ENCODE data around the gene RAD52.

RAD52 gene

GRCh38 chr12:931591-931990 lies 17.9 kb downstream of the RAD52 start:
- Histone ChIP-seq H3K4me1 (ENCODE audit: control insufficient read depth, insufficient read depth, low read length) (no peaks in the 10 kb centered on the region), H3K36me3 (ENCODE audit: control insufficient read depth, insufficient read depth, low read length) (peaks cover 10% of the 10 kb centered on the region), H3K9me3 (ENCODE audit: control insufficient read depth, low read length) (no peaks in the 10 kb centered on the region), H3K27me3 (ENCODE audit: control insufficient read depth, insufficient read depth, low read length) (no peaks in the 10 kb centered on the region), H3K4me3 (ENCODE audit: low read length) (no peak overlapping the region), H3K9ac (ENCODE audit: low read length) (no peak overlapping the region)

GRCh38 chr12:931060-931459 lies 18.4 kb downstream of the RAD52 start:
- Histone ChIP-seq H3K4me1 (ENCODE audit: control insufficient read depth, insufficient read depth, low read length) (no peaks in the 10 kb centered on the region), H3K27me3 (ENCODE audit: control insufficient read depth, insufficient read depth, low read length) (no peaks in the 10 kb centered on the region), H3K9ac (ENCODE audit: low read length) (no peak overlapping the region), H3K9me3 (ENCODE audit: control insufficient read depth, low read length) (no peaks in the 10 kb centered on the region), H3K4me3 (ENCODE audit: low read length) (no peak overlapping the region), H3K36me3 (ENCODE audit: control insufficient read depth, insufficient read depth, low read length) (peaks cover 10% of the 10 kb centered on the region)

- Histone ChIP-seq H3K9me3 (ENCODE audit: control insufficient read depth, low read length) (no peaks in the 10 kb centered on the region), H3K4me3 (ENCODE audit: low read length) (no peak overlapping the region), H3K27me3 (ENCODE audit: control insufficient read depth, insufficient read depth, low read length) (no peaks in the 10 kb centered on the region), H3K36me3 (ENCODE audit: control insufficient read depth, insufficient read depth, low read length) (peaks cover 10% of the 10 kb centered on the region), H3K9ac (ENCODE audit: low read length) (no peak overlapping the region), H3K4me1 (ENCODE audit: control insufficient read depth, insufficient read depth, low read length) (no peaks in the 10 kb centered on the region)
These were observed 22.9 kb downstream of the RAD52 start for GRCh38 chr12:926641-927040.

GRCh38 chr12:922285-922684 lies 27.2 kb downstream of the RAD52 start:
- Histone ChIP-seq H3K9me3 (ENCODE audit: control insufficient read depth, low read length) (no peaks in the 10 kb centered on the region), H3K9ac (ENCODE audit: low read length) (no peak overlapping the region), H3K4me1 (ENCODE audit: control insufficient read depth, insufficient read depth, low read length) (no peaks in the 10 kb centered on the region), H3K4me3 (ENCODE audit: low read length) (no peak overlapping the region), H3K27me3 (ENCODE audit: control insufficient read depth, insufficient read depth, low read length) (no peaks in the 10 kb centered on the region), H3K36me3 (ENCODE audit: control insufficient read depth, insufficient read depth, low read length) (no peaks in the 10 kb centered on the region)

GRCh38 chr12:920676-921075 lies 28.8 kb downstream of the RAD52 start:
- Histone ChIP-seq H3K36me3 (ENCODE audit: control insufficient read depth, insufficient read depth, low read length) (no peaks in the 10 kb centered on the region), H3K4me3 (ENCODE audit: low read length) (no peak overlapping the region), H3K27me3 (ENCODE audit: control insufficient read depth, insufficient read depth, low read length) (no peaks in the 10 kb centered on the region), H3K9ac (ENCODE audit: low read length) (no peak overlapping the region), H3K9me3 (ENCODE audit: control insufficient read depth, low read length) (no peaks in the 10 kb centered on the region), H3K4me1 (ENCODE audit: control insufficient read depth, insufficient read depth, low read length) (no peaks in the 10 kb centered on the region)

GRCh38 chr12:916712-917445 lies 32.6 kb downstream of the RAD52 start:
- Histone ChIP-seq H3K36me3 (ENCODE audit: control insufficient read depth, insufficient read depth, low read length) (no peaks in the 10 kb centered on the region), H3K9ac (ENCODE audit: low read length) (no peak overlapping the region), H3K4me1 (ENCODE audit: control insufficient read depth, insufficient read depth, low read length) (no peaks in the 10 kb centered on the region), H3K27me3 (ENCODE audit: control insufficient read depth, insufficient read depth, low read length) (no peaks in the 10 kb centered on the region), H3K4me3 (ENCODE audit: low read length) (no peak overlapping the region), H3K9me3 (ENCODE audit: control insufficient read depth, low read length) (no peaks in the 10 kb centered on the region)

GRCh38 chr12:916240-916639 lies 33.3 kb downstream of the RAD52 start:
- no peaks in the 10 kb centered on the region for H3K4me1 ChIP-seq (ENCODE audit: control insufficient read depth, insufficient read depth, low read length)
- no peaks in the 10 kb centered on the region for H3K36me3 ChIP-seq (ENCODE audit: control insufficient read depth, insufficient read depth, low read length)
- H3K4me3 ChIP-seq (ENCODE audit: low read length): no peak overlapping the region
- no peak overlapping the region for H3K9ac ChIP-seq (ENCODE audit: low read length)
- H3K27me3 ChIP-seq (ENCODE audit: control insufficient read depth, insufficient read depth, low read length): no peaks in the 10 kb centered on the region
- H3K9me3 ChIP-seq (ENCODE audit: control insufficient read depth, low read length): no peaks in the 10 kb centered on the region

GRCh38 chr12:915090-915489 lies 34.4 kb downstream of the RAD52 start:
- Histone ChIP-seq H3K27me3 (ENCODE audit: control insufficient read depth, insufficient read depth, low read length) (no peaks in the 10 kb centered on the region), H3K36me3 (ENCODE audit: control insufficient read depth, insufficient read depth, low read length) (no peaks in the 10 kb centered on the region), H3K9me3 (ENCODE audit: control insufficient read depth, low read length) (no peaks in the 10 kb centered on the region), H3K4me1 (ENCODE audit: control insufficient read depth, insufficient read depth, low read length) (no peaks in the 10 kb centered on the region), H3K4me3 (ENCODE audit: low read length) (no peak overlapping the region), H3K9ac (ENCODE audit: low read length) (no peak overlapping the region)

GRCh38 chr12:913919-914698 lies 35.4 kb downstream of the RAD52 start:
- Histone ChIP-seq H3K9ac (ENCODE audit: low read length) (no peak overlapping the region), H3K9me3 (ENCODE audit: control insufficient read depth, low read length) (no peaks in the 10 kb centered on the region), H3K36me3 (ENCODE audit: control insufficient read depth, insufficient read depth, low read length) (no peaks in the 10 kb centered on the region), H3K4me1 (ENCODE audit: control insufficient read depth, insufficient read depth, low read length) (no peaks in the 10 kb centered on the region), H3K4me3 (ENCODE audit: low read length) (no peak overlapping the region), H3K27me3 (ENCODE audit: control insufficient read depth, insufficient read depth, low read length) (no peaks in the 10 kb centered on the region)

GRCh38 chr12:912466-913235 lies 36.8 kb downstream of the RAD52 start:
- no peaks in the 10 kb centered on the region for H3K27me3 ChIP-seq (ENCODE audit: control insufficient read depth, insufficient read depth, low read length)
- no peaks in the 10 kb centered on the region for H3K36me3 ChIP-seq (ENCODE audit: control insufficient read depth, insufficient read depth, low read length)
- H3K9ac ChIP-seq (ENCODE audit: low read length): no peak overlapping the region
- H3K4me3 ChIP-seq (ENCODE audit: low read length): no peak overlapping the region
- no peaks in the 10 kb centered on the region for H3K9me3 ChIP-seq (ENCODE audit: control insufficient read depth, low read length)
- no peaks in the 10 kb centered on the region for H3K4me1 ChIP-seq (ENCODE audit: control insufficient read depth, insufficient read depth, low read length)

- Histone ChIP-seq H3K4me1 (ENCODE audit: control insufficient read depth, insufficient read depth, low read length) (no peaks in the 10 kb centered on the region), H3K9me3 (ENCODE audit: control insufficient read depth, low read length) (no peaks in the 10 kb centered on the region), H3K9ac (ENCODE audit: low read length) (no peak overlapping the region), H3K4me3 (ENCODE audit: low read length) (no peak overlapping the region), H3K36me3 (ENCODE audit: control insufficient read depth, insufficient read depth, low read length) (no peaks in the 10 kb centered on the region), H3K27me3 (ENCODE audit: control insufficient read depth, insufficient read depth, low read length) (no peaks in the 10 kb centered on the region)
These were observed 38.2 kb downstream of the RAD52 start for GRCh38 chr12:911191-911826.

All from mucosa of stomach (tissue), 1 donor.